Testis (tissue), 2 donors: ENCODE data around the gene PLA2G4E.

ENCODE experiments used
- POLR2A ChIP-seq: fragments of 450-650 bp; IDR thresholded peaks from one replicate; pipeline ENCODE4 v1.6.1; 2017; ENCODE audit warnings: antibody characterized with exemption, mild to moderate bottlenecking, moderate library complexity
- TF ChIP-seq, protein P1 (sequence below), 3 experiments: fragments of 450-650 bp in 2 of 3; fragments of 200-600 bp in 1 of 3; sonication (generic) in 1 of 3; IDR thresholded peaks; one replicate each; pipeline ENCODE4 v1.5.1; 2016 to 2019; ENCODE audit warnings: antibody characterized with exemption in 3 of 3, mild to moderate bottlenecking in 2 of 3, moderate library complexity in 1 of 3

DNA sequence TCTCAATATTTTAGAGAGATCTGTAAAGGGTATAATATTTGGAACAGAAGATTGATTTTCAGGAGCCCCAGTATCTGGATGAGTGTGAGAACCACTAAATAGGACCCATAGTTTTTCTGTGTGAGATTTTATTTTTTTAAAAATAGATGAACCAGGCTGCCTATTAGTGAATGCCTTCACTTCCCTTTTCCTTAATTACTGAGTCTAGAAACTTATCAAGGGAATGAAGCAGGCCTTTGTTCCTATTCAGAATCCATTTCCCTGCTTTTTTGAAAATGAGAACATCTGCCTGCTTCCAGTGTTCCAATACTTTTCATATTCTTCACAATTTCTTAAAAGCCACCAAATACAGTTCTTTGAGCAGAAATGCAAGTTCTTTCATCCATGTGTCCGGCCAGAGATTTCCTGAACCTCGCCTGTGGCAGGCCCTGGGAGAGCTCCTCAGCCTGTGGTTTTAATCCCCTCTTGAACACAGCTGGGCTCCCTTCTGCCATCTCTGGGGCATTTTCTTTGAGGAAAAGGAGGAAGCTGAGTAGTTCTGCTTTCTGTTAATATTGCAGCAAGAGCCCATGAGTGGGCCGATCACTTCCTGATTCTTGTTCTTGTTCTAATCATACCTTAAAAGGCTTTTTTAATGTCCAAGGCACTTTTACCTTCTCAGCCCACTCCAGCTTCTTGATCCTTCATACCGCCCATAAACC, 53.2 kb downstream of the PLA2G4E start:
- TF ChIP-seq POLR2A = no peak
- TF ChIP-seq, protein P1, sequence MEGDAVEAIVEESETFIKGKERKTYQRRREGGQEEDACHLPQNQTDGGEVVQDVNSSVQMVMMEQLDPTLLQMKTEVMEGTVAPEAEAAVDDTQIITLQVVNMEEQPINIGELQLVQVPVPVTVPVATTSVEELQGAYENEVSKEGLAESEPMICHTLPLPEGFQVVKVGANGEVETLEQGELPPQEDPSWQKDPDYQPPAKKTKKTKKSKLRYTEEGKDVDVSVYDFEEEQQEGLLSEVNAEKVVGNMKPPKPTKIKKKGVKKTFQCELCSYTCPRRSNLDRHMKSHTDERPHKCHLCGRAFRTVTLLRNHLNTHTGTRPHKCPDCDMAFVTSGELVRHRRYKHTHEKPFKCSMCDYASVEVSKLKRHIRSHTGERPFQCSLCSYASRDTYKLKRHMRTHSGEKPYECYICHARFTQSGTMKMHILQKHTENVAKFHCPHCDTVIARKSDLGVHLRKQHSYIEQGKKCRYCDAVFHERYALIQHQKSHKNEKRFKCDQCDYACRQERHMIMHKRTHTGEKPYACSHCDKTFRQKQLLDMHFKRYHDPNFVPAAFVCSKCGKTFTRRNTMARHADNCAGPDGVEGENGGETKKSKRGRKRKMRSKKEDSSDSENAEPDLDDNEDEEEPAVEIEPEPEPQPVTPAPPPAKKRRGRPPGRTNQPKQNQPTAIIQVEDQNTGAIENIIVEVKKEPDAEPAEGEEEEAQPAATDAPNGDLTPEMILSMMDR (IDR thresholded peaks at IDR 0.05) = no peak
